Measurements from ENCODE around the gene JAZF1.

JAZF1 gene

GRCh38 chr7:28165261-28165660 is 15.3 kb downstream of the JAZF1 start:
- no peak for DNase-seq

- DNase-seq: no peak
Observed at GRCh38 chr7:28163949-28164348, 16.6 kb downstream of the JAZF1 start.

GRCh38 chr7:28161331-28161730 is 19.3 kb downstream of the JAZF1 start:
- no peak for DNase-seq

DNA sequence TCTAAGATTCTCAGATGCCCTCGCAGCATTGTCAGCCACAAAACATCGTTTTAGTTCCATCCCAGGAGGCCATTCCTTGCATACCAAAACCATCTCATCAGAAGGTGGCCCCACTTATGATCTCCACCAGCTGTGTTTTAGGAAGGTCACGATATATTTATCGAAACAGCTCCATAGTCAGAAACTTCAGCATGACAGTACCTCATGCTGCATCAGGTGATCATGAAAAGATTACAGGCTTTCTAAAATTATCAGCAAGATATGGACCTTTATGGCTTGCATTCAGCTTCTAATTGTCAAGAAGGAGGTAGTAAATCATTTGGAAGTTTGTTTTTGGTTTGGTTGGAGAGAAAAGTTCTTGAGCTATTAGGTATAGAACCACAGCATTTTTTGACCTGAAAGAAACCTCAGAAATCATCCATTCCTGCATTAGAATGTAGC is 20.0 kb downstream of the JAZF1 start:
- DNase-seq: no peak

GRCh38 chr7:28157831-28158416 is 22.7 kb downstream of the JAZF1 start:
- no peak for DNase-seq

GRCh38 chr7:28157076-28157745 is 23.4 kb downstream of the JAZF1 start:
- no peak for DNase-seq

DNA sequence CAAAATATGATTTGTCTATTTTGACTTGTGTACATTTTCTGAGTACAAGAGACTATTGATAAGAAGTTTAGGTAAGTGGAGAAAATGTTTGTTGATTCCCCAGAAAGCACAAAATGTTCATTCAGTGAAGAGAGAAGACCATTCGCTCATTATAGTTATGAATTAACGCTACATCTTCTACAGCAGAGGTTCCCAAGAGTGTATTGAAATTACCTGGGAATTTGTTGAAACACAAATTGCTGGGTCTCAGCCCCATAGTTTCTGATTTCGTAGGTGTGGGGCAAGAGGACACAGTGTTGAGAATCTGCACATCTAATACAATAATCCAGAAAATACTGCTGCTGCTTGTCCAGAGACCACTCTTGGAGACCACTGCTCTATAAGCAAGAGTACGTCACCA is 24.2 kb downstream of the JAZF1 start:
- no peak for DNase-seq

GRCh38 chr7:28155964-28156363 is 24.6 kb downstream of the JAZF1 start:
- no peak for DNase-seq

DNA sequence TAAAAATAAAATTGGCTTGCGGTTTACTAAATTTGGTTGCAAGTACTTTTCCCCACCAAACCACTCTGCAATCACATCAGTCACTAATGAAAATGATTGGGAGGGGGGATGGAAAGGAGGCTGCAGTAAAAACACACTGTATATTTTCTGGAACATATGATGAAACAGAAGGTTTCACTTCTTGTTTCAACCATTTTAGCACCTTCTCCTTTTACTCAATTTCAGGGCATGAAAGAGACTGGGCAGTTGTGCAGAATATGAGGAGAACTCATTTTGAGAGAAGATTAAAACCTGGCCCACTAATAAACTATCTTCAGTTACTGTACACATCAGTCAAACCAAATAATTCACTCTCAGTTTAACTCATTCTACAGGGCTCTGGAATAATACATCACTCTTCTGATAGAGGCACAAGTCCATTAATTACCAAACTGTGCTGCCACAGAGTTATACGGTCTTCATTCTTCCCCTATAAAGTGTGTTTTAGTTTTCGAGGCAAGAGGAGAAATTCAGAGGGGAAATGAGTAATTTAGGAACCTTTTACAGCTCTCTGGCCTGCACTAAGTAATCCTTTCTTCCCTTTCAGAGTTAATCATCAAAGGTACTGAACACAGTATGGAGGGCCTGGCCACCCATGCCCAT is 25.5 kb downstream of the JAZF1 start:
- no peak for DNase-seq

DNA sequence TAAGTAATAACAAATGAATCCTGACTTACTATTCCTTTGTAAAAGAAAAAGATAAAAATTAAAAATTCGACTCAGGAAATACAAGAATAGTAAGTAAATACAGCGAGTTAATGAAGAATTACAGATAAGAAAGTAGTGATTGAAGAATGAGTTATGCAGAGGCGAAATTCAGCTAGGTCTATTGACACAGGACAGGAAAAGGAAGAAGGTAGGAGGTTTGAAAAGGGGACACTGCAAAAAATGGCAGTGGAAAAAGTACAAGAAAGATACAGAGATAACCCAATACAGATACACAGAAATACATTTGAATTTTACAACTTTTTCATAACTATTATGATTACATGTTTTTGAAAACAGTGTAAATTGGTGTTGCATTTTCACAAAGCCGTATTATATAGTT is 28.0 kb downstream of the JAZF1 start:
- DNase-seq: no peak

DNA sequence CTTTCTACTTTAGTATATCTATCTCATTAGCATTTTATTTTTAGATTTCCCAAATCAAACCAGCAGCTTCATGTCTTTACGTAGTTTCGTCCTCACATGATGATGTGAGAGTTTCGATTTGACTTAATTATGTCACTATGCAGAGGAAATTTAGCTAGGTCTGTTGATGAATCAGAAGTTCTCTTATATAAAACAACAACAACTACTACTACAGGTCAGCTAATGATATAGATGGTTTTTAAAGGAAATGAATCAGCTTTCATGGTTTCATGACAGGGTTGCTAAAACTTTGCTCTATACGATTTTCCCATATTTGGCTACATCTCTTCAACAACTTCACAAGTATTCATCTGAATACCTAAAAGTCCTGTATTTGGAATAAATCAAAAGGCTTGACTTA is 28.6 kb downstream of the JAZF1 start:
- DNase-seq: no peak

GRCh38 chr7:28149291-28150101 is 31.1 kb downstream of the JAZF1 start:
- DNase-seq: no peak

- no peak for DNase-seq
Observed at GRCh38 chr7:28145931-28146330, 34.7 kb downstream of the JAZF1 start.

GRCh38 chr7:28145090-28145626 is 35.4 kb downstream of the JAZF1 start:
- DNase-seq: no peak

- DNase-seq: no peak
Observed at GRCh38 chr7:28144266-28144665, 36.3 kb downstream of the JAZF1 start.

DNA sequence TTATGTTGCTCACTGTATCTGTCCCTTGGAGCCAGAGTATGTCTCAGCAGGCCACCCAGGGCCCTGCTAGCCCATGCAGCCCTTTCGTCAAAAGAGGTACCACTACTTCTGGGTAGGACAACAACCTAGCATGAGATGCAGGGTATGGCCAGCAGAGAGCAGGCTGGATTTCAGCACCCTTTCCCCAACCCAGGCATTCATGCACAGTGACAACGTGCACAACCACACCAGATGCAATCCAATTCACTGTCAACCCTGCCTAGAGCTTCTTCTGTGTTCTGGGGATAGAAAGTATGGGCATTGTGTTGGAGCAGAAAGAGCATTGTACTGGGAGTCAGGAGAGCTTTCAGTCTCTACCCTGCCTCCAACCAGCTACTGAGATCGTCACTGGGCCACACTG is 37.9 kb downstream of the JAZF1 start:
- DNase-seq: no peak

DNA sequence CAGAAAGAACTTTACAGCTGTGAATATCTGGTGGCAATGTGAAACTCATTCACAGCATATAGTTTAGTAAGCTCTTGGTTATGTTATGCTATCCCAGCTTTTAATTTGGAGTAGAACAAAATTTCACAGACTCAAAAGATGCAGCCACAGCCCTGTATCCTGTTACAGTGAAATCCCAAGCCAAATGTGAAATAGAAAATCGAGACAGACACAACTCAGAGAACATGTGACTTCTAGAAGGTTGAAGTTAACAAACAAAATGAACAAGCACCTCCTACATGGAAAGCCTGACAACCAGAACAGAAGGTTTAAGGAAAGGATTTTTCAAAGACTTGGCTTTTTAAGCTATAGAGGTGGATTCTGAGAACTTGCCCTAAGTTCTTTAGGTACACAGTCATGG is 39.6 kb downstream of the JAZF1 start:
- no peak for DNase-seq

- DNase-seq: no peak
Observed at GRCh38 chr7:28138837-28139236, 41.8 kb downstream of the JAZF1 start.

GRCh38 chr7:28137463-28137862 is 43.1 kb downstream of the JAZF1 start:
- no peak for DNase-seq

DNA sequence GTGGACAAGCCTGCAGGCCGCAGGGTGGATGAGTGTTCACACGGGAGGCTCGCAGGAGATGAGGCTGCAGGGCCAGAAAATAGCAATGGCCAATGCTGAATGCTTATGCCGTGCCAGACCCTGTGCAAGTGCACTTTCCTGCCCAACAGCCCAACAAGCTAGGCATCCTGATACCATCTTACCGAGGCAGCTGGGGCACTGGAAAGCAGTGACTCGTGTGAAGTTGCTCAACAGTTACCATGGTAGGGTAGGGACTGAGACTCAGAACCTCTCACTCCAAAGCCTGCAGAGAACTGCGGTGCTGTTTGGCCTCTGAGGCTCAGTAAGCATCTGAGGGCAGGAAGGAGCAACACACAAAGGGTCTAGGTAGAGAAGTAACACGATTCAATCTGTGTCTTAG is 43.7 kb downstream of the JAZF1 start:
- DNase-seq: no peak

- no peak for DNase-seq
Observed at GRCh38 chr7:28136420-28136819, 44.2 kb downstream of the JAZF1 start.

DNA sequence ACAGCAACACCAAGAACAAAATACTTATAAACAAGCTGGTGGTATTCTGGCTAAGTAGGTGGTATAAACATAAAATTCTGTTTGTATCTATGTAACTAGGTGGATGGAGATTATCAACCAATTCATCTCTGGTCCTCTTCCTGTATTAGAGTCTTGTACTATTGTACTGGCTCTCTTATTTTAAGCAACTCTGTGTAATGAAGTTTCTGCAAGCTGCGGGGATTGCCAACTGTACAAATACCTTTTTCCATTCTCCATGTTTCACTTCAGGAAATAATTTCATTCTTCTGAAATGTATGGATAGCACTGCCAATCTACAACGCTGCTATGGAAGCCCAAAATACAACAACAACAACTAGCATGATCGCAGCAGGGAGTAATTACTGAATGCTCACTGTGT is 44.8 kb downstream of the JAZF1 start:
- no peak for DNase-seq

DNA sequence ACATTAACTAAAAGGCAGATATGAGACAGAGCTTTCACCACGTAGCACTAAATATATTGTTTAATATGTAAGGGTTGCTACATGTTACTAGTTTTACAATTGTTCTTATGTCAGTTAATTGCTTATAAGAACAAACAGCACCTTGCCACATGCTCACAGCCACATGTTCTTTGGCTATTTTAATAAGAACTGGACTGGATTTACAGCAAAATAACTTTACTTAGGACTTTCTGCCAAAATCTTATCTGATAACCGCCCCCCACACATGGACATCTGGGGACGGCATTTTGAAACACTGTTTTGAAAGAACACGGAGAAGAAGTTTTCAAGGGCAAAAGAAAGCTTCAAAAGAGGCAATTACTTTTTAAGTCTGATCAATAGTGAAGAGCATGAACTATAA is 45.3 kb downstream of the JAZF1 start:
- no peak for DNase-seq
